IMR-90 (cell line): Measurements from ENCODE around the gene RAG1. TPM values are rescaled to one million over a fixed set of nuclear protein-coding genes. Genes with fewer than 3 reads are reported as not detected.
A peak's percentile ranks its signal among the peaks of the same experiment; 100 is the strongest.

Experiments
- ATAC-seq: fragments of 200-7000 bp; cut with Tn5 transposase; 2 replicates; pipeline ENCODE4 v1.9.1; 2020; ENCODE audit warnings: low read depth, mild to moderate bottlenecking, moderate library complexity
- BruUV-seq: library from RNA; stranded (reverse); fragments of 400-500 nt; replicated peaks from 2 replicates; lab custom pipeline; 2021; lab: Mats Ljungman, UMichigan
- CTCF ChIA-PET: fragments of 300-600 bp; formaldehyde crosslinking; extraction: SDS; loops from one replicate; lab custom pipeline; 2021; ENCODE audit warnings: antibody characterized with exemption; lab: Yijun Ruan, JAX
- POLR2A ChIA-PET: fragments of 300-600 bp; sonication (Branson Sonifier 250); formaldehyde crosslinking; loops from one replicate; lab custom pipeline; 2022; ENCODE audit warnings: antibody characterized with exemption; ENCODE audit not compliant: unreplicated experiment; lab: Charles Lee
- DNase-seq: peaks from one replicate; pipeline ENCODE4 v3.0.0; 2013
- H2AFZ ChIP-seq: replicated peaks from 2 replicates; pipeline ENCODE3; 2013; ENCODE audit warnings: low read length, mild to moderate bottlenecking; ENCODE audit not compliant: poor library complexity
- H2AK5ac ChIP-seq: 2 replicates; pipeline ENCODE4 v1.6.1; 2013; ENCODE audit warnings: low read depth, low read length, inconsistent platforms
- H2AK9ac ChIP-seq: replicated peaks from 2 replicates; pipeline ENCODE3; 2013; ENCODE audit warnings: mild to moderate bottlenecking, low read depth, low read length, moderate library complexity; ENCODE audit not compliant: poor library complexity
- H2BK120ac ChIP-seq: 2 replicates; pipeline ENCODE4 v1.6.1; 2013; ENCODE audit warnings: low read depth, low read length, inconsistent platforms
- H2BK15ac ChIP-seq: 3 replicates; pipeline ENCODE4 v1.6.1; 2013; ENCODE audit warnings: low read depth, low read length, inconsistent platforms
- H2BK20ac ChIP-seq: 2 replicates; pipeline ENCODE4 v1.6.1; 2013; ENCODE audit warnings: low read depth, mild to moderate bottlenecking, inconsistent platforms, low read length, moderate library complexity
- H2BK5ac ChIP-seq: 2 replicates; pipeline ENCODE4 v1.6.1; 2013; ENCODE audit warnings: mild to moderate bottlenecking, low read depth, low read length, inconsistent platforms; ENCODE audit not compliant: poor library complexity, severe bottlenecking
- H3K14ac ChIP-seq: replicated peaks from 2 replicates; pipeline ENCODE4 v1.6.1; 2013; ENCODE audit warnings: low read depth, low read length, inconsistent platforms
- H3K18ac ChIP-seq: 2 replicates; pipeline ENCODE4 v1.6.1; 2013; ENCODE audit warnings: low read depth, low read length, control low read depth
- H3K23ac ChIP-seq: 2 replicates; pipeline ENCODE4 v1.6.1; 2013; ENCODE audit warnings: low read depth, low read length, inconsistent platforms
- H3K27ac ChIP-seq: 2 replicates; pipeline ENCODE4 v1.5.1; 2013; ENCODE audit warnings: mild to moderate bottlenecking, control low read depth, low read length; ENCODE audit not compliant: insufficient read depth
- H3K27me3 ChIP-seq: 2 replicates; pipeline ENCODE4 v1.6.1; 2013; ENCODE audit warnings: low read length; ENCODE audit not compliant: control insufficient read depth, insufficient read depth
- H3K36me3 ChIP-seq: 2 replicates; pipeline ENCODE4 v1.6.1; 2013; ENCODE audit warnings: low read length, mixed read lengths; ENCODE audit not compliant: control insufficient read depth, insufficient read depth
- H3K4ac ChIP-seq: 2 replicates; pipeline ENCODE4 v1.6.1; 2013; ENCODE audit warnings: low read depth, low read length, inconsistent platforms
- H3K4me1 ChIP-seq: 2 replicates; pipeline ENCODE4 v1.6.1; 2013; ENCODE audit warnings: low read length, mixed read lengths; ENCODE audit not compliant: control insufficient read depth, insufficient read depth
- H3K4me2 ChIP-seq: 2 replicates; pipeline ENCODE4 v1.6.1; 2013; ENCODE audit warnings: low read depth, mild to moderate bottlenecking, control low read depth, low read length, moderate library complexity
- H3K4me3 ChIP-seq: 2 replicates; pipeline ENCODE4 v1.5.1; 2013; ENCODE audit warnings: low read depth, mild to moderate bottlenecking, control low read depth, low read length, moderate library complexity; ENCODE audit not compliant: insufficient read depth
- H3K56ac ChIP-seq: 2 replicates; pipeline ENCODE4 v1.6.1; 2013; ENCODE audit warnings: low read length, inconsistent platforms; ENCODE audit not compliant: insufficient read depth; ENCODE audit errors: extremely low read depth
- H3K79me1 ChIP-seq, 2 experiments: 2 replicates each; pipeline ENCODE4 v1.6.1; 2013; ENCODE audit warnings: low read length in 2 of 2, inconsistent platforms in 1 of 2, low read depth in 1 of 2
- H3K9ac ChIP-seq: 2 replicates; pipeline ENCODE4 v1.6.1; 2013; ENCODE audit warnings: low read depth, low read length, control low read depth
- H3K9me1 ChIP-seq: 2 replicates; pipeline ENCODE4 v1.6.1; 2013; ENCODE audit warnings: low read length, inconsistent platforms; ENCODE audit not compliant: insufficient read depth
- H3K9me3 ChIP-seq: 2 replicates; pipeline ENCODE4 v1.6.1; 2013; ENCODE audit warnings: low read length; ENCODE audit not compliant: control insufficient read depth, insufficient read depth
- H4K20me1 ChIP-seq: 2 replicates; pipeline ENCODE4 v1.6.1; 2013; ENCODE audit warnings: low read length, inconsistent platforms; ENCODE audit not compliant: insufficient read depth
- H4K5ac ChIP-seq: 2 replicates; pipeline ENCODE4 v1.6.1; 2013; ENCODE audit warnings: mild to moderate bottlenecking, low read depth, low read length, control low read depth
- H4K8ac ChIP-seq, 2 experiments: 2 replicates each; pipeline ENCODE4 v1.6.1; 2013; ENCODE audit warnings: low read depth in 2 of 2, low read length in 2 of 2, control low read depth in 1 of 2, inconsistent platforms in 1 of 2
- H4K91ac ChIP-seq: 2 replicates; pipeline ENCODE4 v1.6.1; 2013; ENCODE audit warnings: low read depth, low read length, inconsistent platforms; ENCODE audit not compliant: insufficient read depth
- FOS ChIP-seq: fragments of 150-350 bp; IDR thresholded peaks from 2 replicates; pipeline ENCODE4 v1.6.1; 2016; ENCODE audit warnings: low read depth, low read length
- MAZ ChIP-seq: IDR thresholded peaks from 2 replicates; pipeline ENCODE4 v1.6.1; 2012; ENCODE audit warnings: low read depth, mild to moderate bottlenecking, low read length, improper control_type of control experiment, moderate library complexity, borderline replicate concordance
- POLR2A ChIP-seq: IDR thresholded peaks from 2 replicates; pipeline ENCODE4 v1.6.1; 2012; ENCODE audit warnings: mild to moderate bottlenecking, low read depth, low read length
- RAD21 ChIP-seq: IDR thresholded peaks from 2 replicates; pipeline ENCODE4 v1.6.1; 2012; ENCODE audit warnings: low read length, improper control_type of control experiment
- RFX5 ChIP-seq: IDR thresholded peaks from 2 replicates; pipeline ENCODE4 v1.8.0; 2012; ENCODE audit warnings: low read depth, mild to moderate bottlenecking, low read length, moderate library complexity
- WGBS, 2 experiments: methylation state at CpG; one replicate each; pipeline versions ENCODE4 v1.1.5 to v1.1.7; 2013; ENCODE audit warnings: missing lambda C conversion rate in 2 of 2; ENCODE audit not compliant: insufficient read length in 1 of 2; ENCODE audit errors: extremely low coverage in 2 of 2; 5-methylcytosine and 5-hydroxymethylcytosine counted together
- dilution Hi-C: fragments of 300-500 bp; cut with HindIII; formaldehyde crosslinking; loops from one replicate; pipeline ENCODE4 v1.14.3; 2018; ENCODE audit warnings: low sequenced_read_pairs; ENCODE audit not compliant: unreplicated experiment
- in situ Hi-C: fragments of 300-500 bp; cut with MboI; formaldehyde crosslinking; loops from 3 replicates; pipeline ENCODE4 v1.14.3; 2019; ENCODE audit warnings: low sequenced_read_pairs, inconsistent platforms, mixed read lengths
- intact Hi-C: fragments of 100-400 bp; cut with micrococcal nuclease; formaldehyde crosslinking; loops from 2 replicates; pipeline ENCODE4 v1.10.0; 2022
- polyA plus RNA-seq, 3 experiments: library from polyadenylated mRNA; depleted of rRNA; stranded (reverse); fragments of >200 nt; gene quantifications; 2 replicates each; pipeline ENCODE4 v1.2.3, GENCODE V29; 2012; ENCODE audit warnings: low replicate concordance in 1 of 3
- total RNA-seq: library from RNA; depleted of rRNA; stranded (reverse); fragments of >200 nt; gene quantifications from 2 replicates; pipeline ENCODE4 v1.2.3, GENCODE V29; 2012
- TF ChIP-seq, protein P1 (sequence below): fragments of 150-350 bp; IDR thresholded peaks from 2 replicates; pipeline ENCODE4 v1.6.1; 2017; ENCODE audit warnings: mild to moderate bottlenecking, antibody characterized with exemption, low read length, low read depth
- TF ChIP-seq, protein P2 (sequence below): conservative IDR thresholded peaks from 2 replicates; pipeline ENCODE4 v1.5.1; 2012; ENCODE audit warnings: mild to moderate bottlenecking, low read depth, low read length, improper control_type of control experiment
- TF ChIP-seq, protein P3 (sequence below): fragments of 150-350 bp; IDR thresholded peaks from 2 replicates; pipeline ENCODE4 v1.6.1; 2016; ENCODE audit warnings: low read depth, mild to moderate bottlenecking, low read length, moderate library complexity, borderline replicate concordance

Gene RAG1
- total and polyA plus RNA-seq, 2 of the 4 experiments (the other 2 are of a cell fraction) = 0.14 to 0.72 TPM

DNA sequence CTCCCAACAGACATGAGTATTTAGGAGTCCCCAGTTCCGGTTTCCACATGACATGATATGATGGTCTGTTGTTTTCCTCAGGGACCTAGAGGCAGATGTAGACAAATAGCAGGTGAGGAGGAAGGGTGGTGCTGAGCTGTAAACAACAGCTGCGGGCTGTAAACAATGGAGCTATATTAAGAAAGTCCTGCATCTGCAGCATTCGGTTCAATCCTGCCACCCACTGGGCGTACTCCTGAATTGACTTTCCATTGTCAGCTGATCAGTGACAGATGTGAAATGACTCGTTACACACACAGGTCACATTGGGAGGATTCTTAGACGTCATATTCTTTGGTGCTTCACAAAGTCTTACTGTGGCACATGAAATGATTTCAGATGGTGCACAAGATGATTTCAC, 26.8 kb upstream of the RAG1 start:
- Histone ChIP-seq H2AFZ (no peak overlapping the region), H3K56ac (no peak overlapping the region), H2BK5ac (no peak overlapping the region), H4K91ac (no peak overlapping the region), H3K18ac (no peak overlapping the region), H3K27me3 (peaks cover 4% of the 10 kb centered on the region), H3K36me3 (no peaks in the 10 kb centered on the region), H3K4ac (no peak overlapping the region), H2BK120ac (no peak overlapping the region), H3K27ac (no peak overlapping the region), H3K9me1 (no peaks in the 10 kb centered on the region), H3K4me3 (no peak overlapping the region), H4K8ac (no peak overlapping the region), H2BK20ac (no peak overlapping the region), H2BK15ac (no peak overlapping the region), H2AK5ac (no peak overlapping the region), H3K14ac (no peak overlapping the region), H3K9me3 (no peaks in the 10 kb centered on the region), H4K5ac (no peak overlapping the region), H2AK9ac (no peak overlapping the region), H3K79me1 (no peaks in the 10 kb centered on the region), H3K4me1 (no peaks in the 10 kb centered on the region), H3K9ac (no peak overlapping the region), H3K23ac (no peak overlapping the region), H4K20me1 (no peaks in the 10 kb centered on the region), H3K4me2 (no peak overlapping the region)
- dilution Hi-C loops = no loop called here
- CTCF ChIA-PET = interaction anchor here (1.0 kb wide), 2 partner anchors 24 to 131 kb away, joined by 3 to 6 read pairs; no protein-coding TSS in a partner anchor
- peak; percentile 45 for DNase-seq
- in situ Hi-C loops = no loop called here
- WGBS, 2 experiments = 62% methylated on average over 3 of the region's 6 CpGs; no CpG with 5 or more reads in 1 of the 2 experiments
- no TSS peak for BruUV-seq
- intact Hi-C loops = no loop called here
- POLR2A ChIA-PET = no interaction called here
- ATAC-seq = peak; percentile 44
- no peak for TF ChIP-seq RFX5
- TF ChIP-seq, protein P1, sequence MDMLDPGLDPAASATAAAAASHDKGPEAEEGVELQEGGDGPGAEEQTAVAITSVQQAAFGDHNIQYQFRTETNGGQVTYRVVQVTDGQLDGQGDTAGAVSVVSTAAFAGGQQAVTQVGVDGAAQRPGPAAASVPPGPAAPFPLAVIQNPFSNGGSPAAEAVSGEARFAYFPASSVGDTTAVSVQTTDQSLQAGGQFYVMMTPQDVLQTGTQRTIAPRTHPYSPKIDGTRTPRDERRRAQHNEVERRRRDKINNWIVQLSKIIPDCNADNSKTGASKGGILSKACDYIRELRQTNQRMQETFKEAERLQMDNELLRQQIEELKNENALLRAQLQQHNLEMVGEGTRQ = peak; percentile 48; the same call in 1 of the 2 replicates
- peak; percentile 27; the same call in 1 of the 2 replicates for TF ChIP-seq RAD21
- TF ChIP-seq MAZ = no peak
- TF ChIP-seq FOS = no peak
- no peak for TF ChIP-seq POLR2A
- TF ChIP-seq, protein P2, sequence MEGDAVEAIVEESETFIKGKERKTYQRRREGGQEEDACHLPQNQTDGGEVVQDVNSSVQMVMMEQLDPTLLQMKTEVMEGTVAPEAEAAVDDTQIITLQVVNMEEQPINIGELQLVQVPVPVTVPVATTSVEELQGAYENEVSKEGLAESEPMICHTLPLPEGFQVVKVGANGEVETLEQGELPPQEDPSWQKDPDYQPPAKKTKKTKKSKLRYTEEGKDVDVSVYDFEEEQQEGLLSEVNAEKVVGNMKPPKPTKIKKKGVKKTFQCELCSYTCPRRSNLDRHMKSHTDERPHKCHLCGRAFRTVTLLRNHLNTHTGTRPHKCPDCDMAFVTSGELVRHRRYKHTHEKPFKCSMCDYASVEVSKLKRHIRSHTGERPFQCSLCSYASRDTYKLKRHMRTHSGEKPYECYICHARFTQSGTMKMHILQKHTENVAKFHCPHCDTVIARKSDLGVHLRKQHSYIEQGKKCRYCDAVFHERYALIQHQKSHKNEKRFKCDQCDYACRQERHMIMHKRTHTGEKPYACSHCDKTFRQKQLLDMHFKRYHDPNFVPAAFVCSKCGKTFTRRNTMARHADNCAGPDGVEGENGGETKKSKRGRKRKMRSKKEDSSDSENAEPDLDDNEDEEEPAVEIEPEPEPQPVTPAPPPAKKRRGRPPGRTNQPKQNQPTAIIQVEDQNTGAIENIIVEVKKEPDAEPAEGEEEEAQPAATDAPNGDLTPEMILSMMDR = peak; percentile 28; the same call in 1 of the 2 replicates
- TF ChIP-seq, protein P3, sequence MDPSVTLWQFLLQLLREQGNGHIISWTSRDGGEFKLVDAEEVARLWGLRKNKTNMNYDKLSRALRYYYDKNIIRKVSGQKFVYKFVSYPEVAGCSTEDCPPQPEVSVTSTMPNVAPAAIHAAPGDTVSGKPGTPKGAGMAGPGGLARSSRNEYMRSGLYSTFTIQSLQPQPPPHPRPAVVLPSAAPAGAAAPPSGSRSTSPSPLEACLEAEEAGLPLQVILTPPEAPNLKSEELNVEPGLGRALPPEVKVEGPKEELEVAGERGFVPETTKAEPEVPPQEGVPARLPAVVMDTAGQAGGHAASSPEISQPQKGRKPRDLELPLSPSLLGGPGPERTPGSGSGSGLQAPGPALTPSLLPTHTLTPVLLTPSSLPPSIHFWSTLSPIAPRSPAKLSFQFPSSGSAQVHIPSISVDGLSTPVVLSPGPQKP = no peak
